OCI-M1 (cell line): Measurements from ENCODE around the gene LNPEP.
"Not testable (repeated sequence)": the region's sequence is repeated elsewhere in the genome, so short reads cannot be mapped to it uniquely, and the experiment has no call there.

Experiments
- DNase-seq: peaks from one replicate; lab custom pipeline; 2025; lab: John Stamatoyannopoulos, UW

LNPEP gene

GRCh38 chr5:97063251-97063650 lies 127.4 kb downstream of the LNPEP start:
- DNase-seq = no peak

GRCh38 chr5:97065475-97065874 lies 129.6 kb downstream of the LNPEP start:
- no peak for DNase-seq

- no peak for DNase-seq
Observed at GRCh38 chr5:97067296-97067850, 131.5 kb downstream of the LNPEP start.

GRCh38 chr5:97070234-97070633 lies 134.4 kb downstream of the LNPEP start:
- DNase-seq = no peak

- DNase-seq = no peak
Observed at GRCh38 chr5:97071101-97071500, 135.2 kb downstream of the LNPEP start.

GRCh38 chr5:97071993-97072392 lies 136.1 kb downstream of the LNPEP start:
- no peak for DNase-seq

GRCh38 chr5:97072696-97073095 lies 136.8 kb downstream of the LNPEP start:
- no peak for DNase-seq

- no peak for DNase-seq
Observed at GRCh38 chr5:97073420-97073819, 137.5 kb downstream of the LNPEP start.

- DNase-seq = no peak
Observed at GRCh38 chr5:97074859-97075489, 139.1 kb downstream of the LNPEP start.

GRCh38 chr5:97075649-97076048 lies 139.8 kb downstream of the LNPEP start:
- DNase-seq = no peak

- DNase-seq = no peak
Observed at GRCh38 chr5:97076098-97076497, 140.2 kb downstream of the LNPEP start.

- DNase-seq = no peak
Observed at GRCh38 chr5:97077246-97077645, 141.4 kb downstream of the LNPEP start.

- DNase-seq = no peak
Observed at GRCh38 chr5:97078958-97079743, 143.3 kb downstream of the LNPEP start.

GRCh38 chr5:97084782-97085458 lies 149.0 kb downstream of the LNPEP start:
- DNase-seq = not testable (repeated sequence)

GRCh38 chr5:97085459-97086181 lies 149.7 kb downstream of the LNPEP start:
- no peak for DNase-seq
